Activated gamma-delta T cell (primary cell): ENCODE measurements around the gene XPNPEP1.

Experiments
- DNase-seq: peaks from one replicate; lab custom pipeline; 2025; lab: John Stamatoyannopoulos, UW

The XPNPEP1 gene

GRCh38 chr10:109863775-109864174, 59.5 kb downstream of the XPNPEP1 start:
- DNase-seq = no peak

- no peak for DNase-seq
These were observed 60.6 kb downstream of the XPNPEP1 start for GRCh38 chr10:109862738-109863137.

- DNase-seq = no peak
These were observed 61.3 kb downstream of the XPNPEP1 start for GRCh38 chr10:109862041-109862440.

- no peak for DNase-seq
These were observed 62.2 kb downstream of the XPNPEP1 start for GRCh38 chr10:109861081-109861480.

GRCh38 chr10:109859221-109859620, 64.1 kb downstream of the XPNPEP1 start:
- DNase-seq = no peak

GRCh38 chr10:109855746-109856145, 67.6 kb downstream of the XPNPEP1 start:
- DNase-seq = no peak

GRCh38 chr10:109853921-109854320, 69.4 kb downstream of the XPNPEP1 start:
- DNase-seq = no peak

- DNase-seq = no peak
These were observed 70.8 kb downstream of the XPNPEP1 start for GRCh38 chr10:109852475-109853037.

- no peak for DNase-seq
These were observed 71.5 kb downstream of the XPNPEP1 start for GRCh38 chr10:109851616-109852474.

- no peak for DNase-seq
These were observed 76.5 kb downstream of the XPNPEP1 start for GRCh38 chr10:109846832-109847231.

- no peak for DNase-seq
These were observed 78.0 kb downstream of the XPNPEP1 start for GRCh38 chr10:109845308-109845707.

GRCh38 chr10:109838592-109839244, 84.6 kb downstream of the XPNPEP1 start:
- no peak for DNase-seq

- DNase-seq = no peak
These were observed 85.9 kb downstream of the XPNPEP1 start for GRCh38 chr10:109837384-109837783.

GRCh38 chr10:109835257-109835656, 88.1 kb downstream of the XPNPEP1 start:
- no peak for DNase-seq

- no peak for DNase-seq
These were observed 91.5 kb downstream of the XPNPEP1 start for GRCh38 chr10:109831846-109832245.

GRCh38 chr10:109824206-109824605, 99.1 kb downstream of the XPNPEP1 start:
- DNase-seq = no peak

- no peak for DNase-seq
These were observed 100.1 kb downstream of the XPNPEP1 start for GRCh38 chr10:109823196-109823595.

GRCh38 chr10:109821672-109822071, 101.6 kb downstream of the XPNPEP1 start:
- no peak for DNase-seq

- DNase-seq = no peak
These were observed 102.5 kb downstream of the XPNPEP1 start for GRCh38 chr10:109820620-109821405.

- DNase-seq = no peak
These were observed 103.5 kb downstream of the XPNPEP1 start for GRCh38 chr10:109819807-109820206.
